Lung microvascular endothelial cell (primary cell): ENCODE measurements around the gene ANTXR2. TPM values are rescaled to one million over a fixed set of nuclear protein-coding genes. Genes with fewer than 3 reads are reported as not detected.
"Not testable (repeated sequence)": the region's sequence is repeated elsewhere in the genome, so short reads cannot be mapped to it uniquely, and the experiment has no call there.

ENCODE experiments used
- DNase-seq, 2 donors: peaks; one replicate each; pipeline versions ENCODE4 v3.0.0 to v3.0.0-alpha.2; 2010; ENCODE audit warnings: low read depth in 2 of 2
- total RNA-seq: library from RNA; depleted of rRNA; stranded (reverse); fragments of >200 nt; gene quantifications from 2 replicates; pipeline ENCODE4 v1.2.1, GENCODE V29; 2014

ANTXR2 gene
- total RNA-seq, 1 donor from 2014 or later = 21.0 TPM

DNA sequence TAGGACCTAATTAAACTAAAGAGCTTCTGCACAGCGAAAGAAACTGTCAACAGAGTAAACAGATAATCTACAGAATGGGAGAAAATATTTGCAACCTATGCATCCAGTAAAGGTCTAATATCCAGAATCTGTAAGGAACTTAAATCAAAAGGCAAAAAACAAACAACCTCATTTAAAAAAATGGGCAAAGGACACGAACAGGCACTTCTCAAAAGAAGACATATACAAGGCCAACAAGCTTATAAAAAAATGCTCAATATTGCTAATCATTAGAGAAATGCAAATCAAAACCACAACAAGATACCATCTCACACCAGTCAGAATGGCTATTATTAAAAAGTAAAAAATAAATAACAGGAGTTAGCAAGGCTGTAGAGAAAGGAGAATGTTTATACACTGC lies 81.9 kb downstream of the ANTXR2 start:
- not testable (repeated sequence) for DNase-seq

GRCh38 chr4:79987401-79987800 lies 85.6 kb downstream of the ANTXR2 start:
- DNase-seq = no peak

DNA sequence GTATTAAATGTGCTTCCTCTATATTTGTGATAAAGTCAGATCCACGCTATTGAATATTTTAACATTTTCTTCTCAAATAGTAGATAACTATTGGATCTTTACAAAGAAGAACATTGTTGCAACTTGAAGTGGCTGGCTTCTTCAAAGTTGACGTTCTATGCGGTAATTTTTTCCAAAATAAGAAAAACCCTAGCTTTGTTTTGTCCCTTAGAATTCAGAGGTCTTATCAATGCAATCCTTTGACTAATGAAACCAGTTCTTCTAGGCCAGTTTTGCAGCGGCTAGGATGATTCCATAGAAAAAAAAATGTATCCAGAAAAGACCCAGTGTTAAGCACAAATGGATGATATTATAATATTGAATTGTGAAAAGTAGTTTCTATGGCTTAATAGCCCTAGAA lies 89.6 kb downstream of the ANTXR2 start:
- no peak for DNase-seq

DNA sequence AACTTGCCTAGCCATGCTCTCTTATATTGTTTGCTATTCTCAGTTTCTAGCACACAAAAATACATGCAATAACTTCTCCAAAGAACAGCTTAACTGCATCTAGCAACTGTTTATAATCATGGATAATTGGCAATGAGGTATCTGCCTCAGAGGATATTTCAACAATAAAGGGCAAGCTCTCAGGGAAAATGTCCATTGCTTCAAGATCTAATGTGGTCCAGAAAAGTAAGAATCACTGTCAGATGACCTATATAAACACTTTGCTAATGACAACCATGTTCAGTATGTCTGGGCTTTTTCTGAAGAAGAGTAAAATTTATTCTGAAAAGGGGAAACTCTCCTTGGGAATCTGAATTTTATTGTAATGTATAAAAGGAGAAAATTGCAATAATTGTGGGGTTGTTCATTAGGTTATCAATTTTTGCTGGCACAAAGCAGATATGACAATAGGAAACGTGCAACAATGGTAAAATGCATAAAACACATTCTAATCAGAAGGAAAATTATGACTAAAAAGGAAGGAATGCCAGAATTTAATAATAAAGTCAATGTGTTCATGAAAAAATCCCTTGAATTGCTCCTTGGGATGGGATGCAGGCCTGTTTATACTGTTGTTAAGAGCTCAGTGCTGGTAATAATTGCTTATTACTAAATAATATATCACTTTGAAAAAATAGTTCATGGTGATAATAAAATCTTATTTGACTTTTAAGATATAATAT lies 90.3 kb downstream of the ANTXR2 start:
- peak; percentile 12 to 64 for DNase-seq

- no peak for DNase-seq
These were observed 92.6 kb downstream of the ANTXR2 start for GRCh38 chr4:79980448-79980847.

GRCh38 chr4:79979785-79980437 lies 93.1 kb downstream of the ANTXR2 start:
- DNase-seq = no peak

DNA sequence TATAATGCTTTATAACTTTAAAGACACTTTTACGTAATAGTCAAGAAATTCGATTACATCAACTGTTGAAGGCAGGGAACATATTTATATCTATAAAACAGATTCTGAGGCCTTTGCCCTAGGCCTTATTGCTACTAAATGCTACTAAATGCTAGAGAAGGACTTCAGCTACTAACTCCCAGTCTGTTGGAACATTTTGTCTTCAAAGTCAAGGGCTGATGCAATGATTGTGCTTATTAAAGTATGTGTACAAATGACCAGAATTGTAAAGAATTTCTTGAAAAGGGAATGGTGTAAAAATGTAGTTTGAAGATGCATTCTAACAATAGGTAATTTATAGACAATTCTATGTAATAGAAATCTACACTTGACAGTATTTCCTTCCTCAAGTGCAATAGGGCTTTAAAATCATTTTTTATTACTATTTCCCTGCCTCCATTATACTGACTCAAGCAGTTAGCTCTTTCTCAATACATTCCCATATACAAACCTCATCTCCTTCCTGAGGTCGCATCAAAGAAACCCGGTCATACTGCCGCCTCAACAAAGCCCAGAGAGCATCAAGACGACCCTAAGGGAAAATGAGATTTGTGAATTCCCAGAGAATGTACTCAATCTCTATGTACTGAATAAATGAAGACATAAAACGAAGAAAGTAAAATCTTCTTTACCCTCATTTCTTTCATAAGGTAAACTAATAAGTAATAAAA lies 95.7 kb downstream of the ANTXR2 start:
- no peak for DNase-seq

DNA sequence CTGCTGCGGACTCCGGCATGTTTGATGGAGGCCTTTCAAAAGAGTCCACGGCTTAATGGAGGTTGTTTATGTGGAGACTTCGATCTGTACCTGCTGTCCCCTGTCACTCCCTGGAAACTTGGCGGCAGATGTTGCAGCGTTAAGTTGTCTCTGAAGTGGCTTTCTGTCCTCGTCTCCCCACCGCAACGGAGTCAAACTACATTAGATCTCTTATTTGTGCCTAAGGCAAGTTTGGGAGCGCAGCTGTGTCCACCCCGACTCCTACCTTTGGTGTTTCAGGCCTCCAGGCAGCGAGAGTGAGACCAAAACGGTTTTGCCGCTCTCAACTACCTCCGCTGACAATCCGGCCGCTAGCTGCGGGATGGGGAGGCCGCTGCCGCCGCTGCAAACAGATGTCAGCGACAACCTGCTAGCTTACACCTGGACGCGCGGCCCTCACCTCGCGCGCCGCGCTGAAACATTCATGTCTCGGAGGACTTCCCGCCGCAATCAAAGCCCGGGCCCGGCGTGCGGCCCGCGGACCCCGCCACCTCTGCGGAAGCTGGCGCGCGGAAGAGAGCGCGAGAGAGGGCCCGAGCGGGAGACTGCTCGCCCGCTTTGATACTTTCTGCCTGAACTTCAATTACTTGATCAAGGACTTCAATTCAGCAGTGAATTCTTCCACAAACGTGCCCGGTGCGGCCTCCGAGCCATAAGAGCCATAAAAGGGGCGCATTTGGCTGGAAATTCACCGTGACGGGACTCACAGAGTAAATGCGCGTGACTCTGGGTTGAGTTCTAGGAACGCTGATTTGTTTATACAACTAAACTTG lies 108.4 kb downstream of the ANTXR2 start:
- peak in 1 of 2 donors; percentile 26 for DNase-seq

DNA sequence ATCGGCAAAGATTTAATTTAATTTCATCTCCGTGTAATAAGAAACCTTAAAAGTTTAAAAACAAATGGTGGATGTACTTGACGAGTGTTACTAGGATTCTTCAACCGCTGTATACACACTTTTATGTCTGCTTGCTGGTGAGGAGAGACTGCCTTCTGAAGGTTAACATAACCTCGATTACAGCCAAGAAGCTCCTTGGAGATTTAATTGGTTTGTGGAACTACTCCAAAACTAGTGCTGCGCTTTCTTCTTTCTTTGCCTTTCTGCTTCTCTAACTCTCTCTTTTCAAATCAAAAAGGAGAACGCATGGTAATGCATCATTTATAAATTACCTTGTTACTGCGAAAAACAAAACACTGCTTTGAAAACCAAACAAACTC lies 109.0 kb downstream of the ANTXR2 start:
- no peak for DNase-seq

- DNase-seq = no peak
These were observed 113.4 kb downstream of the ANTXR2 start for GRCh38 chr4:79959652-79960051.

- no peak for DNase-seq
These were observed 114.4 kb downstream of the ANTXR2 start for GRCh38 chr4:79958466-79959264.

GRCh38 chr4:79949178-79949577 lies 123.9 kb downstream of the ANTXR2 start:
- no peak for DNase-seq

- DNase-seq = no peak
These were observed 124.3 kb downstream of the ANTXR2 start for GRCh38 chr4:79948739-79949138.

DNA sequence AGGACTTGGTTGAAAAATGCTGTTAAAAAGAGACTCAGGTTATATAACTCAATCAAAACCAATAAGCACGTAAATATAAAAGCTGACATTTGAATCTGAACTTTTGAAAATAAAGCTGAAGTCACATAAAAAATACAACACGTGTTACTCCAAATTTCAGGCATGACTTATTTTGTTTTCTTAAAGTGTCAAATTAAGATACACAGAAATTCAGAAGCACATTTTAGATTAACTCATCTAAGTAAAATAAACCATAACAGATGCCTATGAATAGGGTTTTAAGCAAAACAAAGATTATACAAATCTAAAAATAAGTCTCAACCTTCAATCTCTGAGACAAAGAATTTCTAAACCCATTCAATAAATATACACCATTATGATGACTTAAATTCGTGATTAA lies 124.8 kb downstream of the ANTXR2 start:
- no peak for DNase-seq

DNA sequence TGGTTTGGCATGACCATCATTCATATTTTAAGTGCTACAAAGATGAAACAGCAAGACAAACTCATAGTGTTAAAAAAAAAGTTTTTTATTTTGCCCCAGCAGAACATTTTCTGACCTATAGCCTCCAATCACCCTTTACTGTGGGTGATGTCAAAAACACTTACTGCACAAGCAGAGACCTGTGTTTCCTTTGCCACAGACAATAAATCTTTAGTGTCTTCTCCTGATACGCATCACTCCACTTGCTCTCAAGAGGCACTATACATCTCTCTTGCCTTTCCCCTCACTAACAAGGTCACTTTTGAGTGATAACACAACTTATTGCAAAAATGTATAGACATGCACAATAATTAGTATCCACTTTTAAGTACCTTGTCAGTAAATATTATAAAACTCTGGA lies 125.6 kb downstream of the ANTXR2 start:
- DNase-seq = no peak

- no peak for DNase-seq
These were observed 137.8 kb downstream of the ANTXR2 start for GRCh38 chr4:79935274-79935673.

DNA sequence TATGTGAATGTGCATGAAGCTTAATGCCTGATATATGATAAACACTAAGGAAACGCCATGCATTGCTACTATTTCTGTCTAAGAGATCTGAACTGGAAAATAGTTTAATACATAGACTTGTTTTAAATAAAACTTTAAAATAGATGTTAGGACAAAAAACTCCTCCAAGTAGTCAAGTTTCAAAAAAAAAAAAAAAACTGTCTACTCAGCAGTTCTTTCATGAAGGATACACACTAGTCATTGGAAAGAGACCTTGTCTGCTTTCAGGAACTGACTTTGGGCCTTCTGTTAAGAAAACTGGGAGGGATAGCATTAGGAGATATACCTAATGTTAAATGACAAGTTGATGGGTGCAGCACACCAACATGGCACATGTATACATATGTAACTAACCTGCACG lies 138.4 kb downstream of the ANTXR2 start:
- no peak for DNase-seq

GRCh38 chr4:79927931-79928330 lies 145.1 kb downstream of the ANTXR2 start:
- no peak for DNase-seq

DNA sequence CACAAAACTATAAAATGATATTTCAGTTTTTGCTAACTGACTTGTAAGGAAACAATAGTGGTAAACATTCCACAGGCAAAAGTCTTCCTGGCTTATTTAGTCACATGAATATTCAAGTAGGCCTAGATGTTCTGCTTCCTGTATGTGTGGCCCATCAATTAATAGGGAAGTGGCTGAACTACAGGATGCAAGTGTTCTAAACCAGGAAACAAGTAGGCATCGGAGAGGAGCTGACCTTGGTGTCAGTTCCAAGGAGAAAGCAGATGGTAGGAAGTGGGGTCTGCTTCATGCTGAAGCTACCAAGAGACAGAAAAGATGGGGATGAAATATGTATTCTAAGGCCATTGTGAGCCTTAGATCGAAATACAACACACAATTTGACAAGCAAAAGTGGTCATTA lies 149.7 kb downstream of the ANTXR2 start:
- peak in 1 of 2 donors; percentile 38 for DNase-seq

- DNase-seq = no peak
These were observed 151.0 kb downstream of the ANTXR2 start for GRCh38 chr4:79922011-79922410.
